GM23248 (cell line): ENCODE measurements around the gene GTF2H1. TPM values are rescaled to one million over a fixed set of nuclear protein-coding genes. Genes with fewer than 3 reads are reported as not detected.
A peak's percentile ranks its signal among the peaks of the same experiment; 100 is the strongest.
"Not testable (repeated sequence)": the region's sequence is repeated elsewhere in the genome, so short reads cannot be mapped to it uniquely, and the experiment has no call there.

Experiments used
- DNase-seq: peaks from one replicate; pipeline ENCODE4 v3.0.0-alpha.2; 2015
- H2AFZ ChIP-seq: fragments of 200-600 bp; sonication (generic); 2 replicates; pipeline ENCODE4 v1.6.1; 2016; ENCODE audit warnings: antibody characterized with exemption
- H3F3A ChIP-seq: fragments of 200-600 bp; sonication (generic); 2 replicates; pipeline ENCODE4 v1.6.1; 2016; ENCODE audit warnings: mild to moderate bottlenecking, antibody characterized with exemption, mixed run types; ENCODE audit not compliant: insufficient read depth
- H3K27ac ChIP-seq: fragments of 200-600 bp; sonication (generic); 2 replicates; pipeline ENCODE4 v1.5.1; 2016; ENCODE audit warnings: mild to moderate bottlenecking
- H3K27me3 ChIP-seq: fragments of 200-600 bp; sonication (generic); replicated peaks from 2 replicates; pipeline ENCODE4 v1.6.1; 2016; ENCODE audit warnings: mild to moderate bottlenecking; ENCODE audit not compliant: insufficient read depth
- H3K36me3 ChIP-seq: fragments of 200-600 bp; sonication (generic); 2 replicates; pipeline ENCODE4 v1.6.1; 2016; ENCODE audit warnings: low read depth, mild to moderate bottlenecking
- H3K4me1 ChIP-seq: fragments of 200-600 bp; sonication (generic); 2 replicates; pipeline ENCODE4 v1.6.1; 2016; ENCODE audit warnings: mild to moderate bottlenecking; ENCODE audit not compliant: insufficient read depth
- H3K4me2 ChIP-seq: fragments of 200-600 bp; sonication (generic); one replicate; pipeline ENCODE4 v1.6.1; 2016; ENCODE audit warnings: mild to moderate bottlenecking; ENCODE audit not compliant: unreplicated experiment
- H3K4me3 ChIP-seq: fragments of 200-600 bp; sonication (generic); 2 replicates; pipeline ENCODE4 v1.5.1; 2016; ENCODE audit warnings: mild to moderate bottlenecking
- H3K79me2 ChIP-seq: fragments of 200-600 bp; sonication (generic); 2 replicates; pipeline ENCODE4 v1.6.1; 2016; ENCODE audit warnings: mild to moderate bottlenecking; ENCODE audit not compliant: insufficient read depth
- H3K9ac ChIP-seq: fragments of 200-600 bp; sonication (generic); 2 replicates; pipeline ENCODE4 v1.6.1; 2016; ENCODE audit warnings: mild to moderate bottlenecking
- H3K9me2 ChIP-seq: fragments of 200-600 bp; sonication (generic); 2 replicates; pipeline ENCODE4 v1.6.1; 2016; ENCODE audit warnings: mixed run types, mild to moderate bottlenecking, moderate library complexity; ENCODE audit not compliant: insufficient read depth
- H3K9me3 ChIP-seq: fragments of 200-600 bp; sonication (generic); one replicate; pipeline ENCODE4 v1.6.1; 2017; ENCODE audit warnings: low read depth
- H4K20me1 ChIP-seq: fragments of 200-600 bp; sonication (generic); 2 replicates; pipeline ENCODE4 v1.6.0; 2016; ENCODE audit not compliant: insufficient read depth
- EZH2 ChIP-seq: fragments of 200-600 bp; sonication (generic); IDR thresholded peaks from 2 replicates; pipeline ENCODE4 v1.6.1; 2018; ENCODE audit warnings: antibody characterized with exemption, mild to moderate bottlenecking; ENCODE audit not compliant: insufficient read depth, poor library complexity, severe bottlenecking
- EZH2phosphoT487 ChIP-seq: fragments of 200-600 bp; sonication (generic); IDR thresholded peaks from 2 replicates; pipeline ENCODE4 v1.6.1; 2018; ENCODE audit warnings: antibody characterized with exemption, moderate library complexity, mild to moderate bottlenecking, low read depth; ENCODE audit not compliant: insufficient read depth
- WGBS, 2 experiments: methylation state at CpG; one replicate each; pipeline ENCODE4 v1.1.6; 2015 to 2017; ENCODE audit warnings: low lambda C conversion rate in 2 of 2, low coverage in 1 of 2; ENCODE audit errors: missing lambda C conversion rate in 2 of 2; 5-methylcytosine and 5-hydroxymethylcytosine counted together
- in situ Hi-C: fragments of 300-500 bp; cut with MboI; formaldehyde crosslinking; loops from 2 replicates; pipeline ENCODE4 v1.15.0; 2020
- polyA plus RNA-seq: library from polyadenylated mRNA; unstranded; fragments of >200 nt; fragmentation: Nextera tagmentation; extraction: Ambion mirVana; gene quantifications from 2 replicates; pipeline ENCODE4 v1.2.1, GENCODE V29; 2016
- total RNA-seq: library from RNA; depleted of rRNA; stranded (reverse); fragments of >200 nt; shearing (Covaris generic); gene quantifications from 2 replicates; pipeline ENCODE4 v1.2.3, GENCODE V29; 2014

GTF2H1 gene
- total and polyA plus RNA-seq, 2 experiments from 2014 or later = 61.6 to 89.8 TPM

- Histone ChIP-seq H3K9ac (peak overlapping the region; percentile 100), H4K20me1 (peaks cover 37% of the 10 kb centered on the region), H3K27me3 (no peaks in the 10 kb centered on the region), H3K4me2 (peak overlapping the region; percentile 96), H2AFZ (no peak overlapping the region), H3K27ac (peak overlapping the region; percentile 97), H3K79me2 (peaks cover 62% of the 10 kb centered on the region), H3K4me1 (peaks cover 53% of the 10 kb centered on the region), H3K9me2 (no peaks in the 10 kb centered on the region), H3K4me3 (peak overlapping the region; percentile 100), H3K9me3 (no peaks in the 10 kb centered on the region), H3F3A (peaks cover 77% of the 10 kb centered on the region), H3K36me3 (peaks cover 45% of the 10 kb centered on the region)
- DNase-seq = peak; percentile 37
- in situ Hi-C loops = loop anchor here (5.0 kb wide), 1 partner anchor 43 kb away; no protein-coding TSS in a partner anchor
- 1 to 2% methylated on average over 36 of the region's 36 CpGs for WGBS, 2 experiments
- no peak for TF ChIP-seq EZH2
- TF ChIP-seq EZH2phosphoT487 = no peak
Observed at GRCh38 chr11:18394928-18395734, 72.8 kb downstream of the GTF2H1 start.

GRCh38 chr11:18395735-18396504 is 73.6 kb downstream of the GTF2H1 start:
- Histone ChIP-seq H3F3A (peaks cover 84% of the 10 kb centered on the region), H2AFZ (no peak overlapping the region), H4K20me1 (peaks cover 37% of the 10 kb centered on the region), H3K79me2 (peaks cover 69% of the 10 kb centered on the region), H3K27me3 (no peaks in the 10 kb centered on the region), H3K4me1 (peaks cover 53% of the 10 kb centered on the region), H3K4me2 (peak overlapping the region; percentile 96), H3K4me3 (peak overlapping the region; percentile 100), H3K9me2 (no peaks in the 10 kb centered on the region), H3K36me3 (peaks cover 52% of the 10 kb centered on the region), H3K9me3 (no peaks in the 10 kb centered on the region), H3K9ac (peak overlapping the region; percentile 100), H3K27ac (peak overlapping the region; percentile 97)
- in situ Hi-C loops = no loop called here
- TF ChIP-seq EZH2 (no peak), EZH2phosphoT487 (no peak)
- DNase-seq = peak; percentile 99
- WGBS, 2 experiments = 0 to 2% methylated on average over 40 to 46 of the region's 46 CpGs

GRCh38 chr11:18397921-18398320 is 75.6 kb downstream of the GTF2H1 start:
- in situ Hi-C loops = no loop called here
- no peak for DNase-seq
- Histone ChIP-seq H3K4me3 (peak overlapping the region; percentile 100), H2AFZ (no peak overlapping the region), H3K27me3 (no peaks in the 10 kb centered on the region), H3K4me1 (peaks cover 44% of the 10 kb centered on the region), H3K27ac (peak overlapping the region; percentile 97), H4K20me1 (peaks cover 47% of the 10 kb centered on the region), H3K4me2 (peak overlapping the region; percentile 96), H3K36me3 (peaks cover 67% of the 10 kb centered on the region), H3K79me2 (peaks cover 72% of the 10 kb centered on the region), H3K9me3 (no peaks in the 10 kb centered on the region), H3K9me2 (no peaks in the 10 kb centered on the region), H3F3A (peaks cover 82% of the 10 kb centered on the region), H3K9ac (peak overlapping the region; percentile 100)
- TF ChIP-seq EZH2 = no peak
- TF ChIP-seq EZH2phosphoT487 = no peak
- 97% methylated on average over 3 of the region's 3 CpGs for WGBS, 2 experiments

GRCh38 chr11:18401077-18401476 is 78.7 kb downstream of the GTF2H1 start:
- H3K36me3 ChIP-seq = peaks cover 86% of the 10 kb centered on the region
- H3K9me2 ChIP-seq, H3K9me3 ChIP-seq, DNase-seq, H3K27ac ChIP-seq, H3K4me2 ChIP-seq, in situ Hi-C loops, H3K9ac ChIP-seq, H3K4me3 ChIP-seq, H2AFZ ChIP-seq, H3K27me3 ChIP-seq: not testable (repeated sequence)
- peaks cover 52% of the 10 kb centered on the region for H4K20me1 ChIP-seq
- peaks cover 88% of the 10 kb centered on the region for H3F3A ChIP-seq
- H3K79me2 ChIP-seq = peaks cover 64% of the 10 kb centered on the region
- WGBS, 2 experiments = 96 to 97% methylated on average over 9 of the region's 9 CpGs
- peaks cover 40% of the 10 kb centered on the region for H3K4me1 ChIP-seq
